HG03521 (cell line): ENCODE data around the gene EFHC2.
"Not testable (repeated sequence)": the region's sequence is repeated elsewhere in the genome, so short reads cannot be mapped to it uniquely, and the experiment has no call there.

ENCODE experiments used
- ATAC-seq: cut with Tn5 transposase; IDR thresholded peaks from one replicate; pipeline ENCODE4 v1.9.1; 2021; ENCODE audit warnings: mild to moderate bottlenecking, moderate library complexity; ENCODE audit not compliant: unreplicated experiment

Gene EFHC2

GRCh38 chrX:44303119-44303518 lies 40.4 kb downstream of the EFHC2 start:
- ATAC-seq = no peak

- ATAC-seq = no peak
Observed at GRCh38 chrX:44299177-44299576, 44.3 kb downstream of the EFHC2 start.

- ATAC-seq = no peak
Observed at GRCh38 chrX:44291468-44292092, 51.9 kb downstream of the EFHC2 start.

GRCh38 chrX:44290718-44291117 lies 52.8 kb downstream of the EFHC2 start:
- ATAC-seq = no peak

GRCh38 chrX:44282753-44283152 lies 60.7 kb downstream of the EFHC2 start:
- no peak for ATAC-seq

GRCh38 chrX:44280116-44280515 lies 63.4 kb downstream of the EFHC2 start:
- no peak for ATAC-seq

- no peak for ATAC-seq
Observed at GRCh38 chrX:44274096-44274495, 69.4 kb downstream of the EFHC2 start.

GRCh38 chrX:44267861-44268260 lies 75.6 kb downstream of the EFHC2 start:
- ATAC-seq = no peak

DNA sequence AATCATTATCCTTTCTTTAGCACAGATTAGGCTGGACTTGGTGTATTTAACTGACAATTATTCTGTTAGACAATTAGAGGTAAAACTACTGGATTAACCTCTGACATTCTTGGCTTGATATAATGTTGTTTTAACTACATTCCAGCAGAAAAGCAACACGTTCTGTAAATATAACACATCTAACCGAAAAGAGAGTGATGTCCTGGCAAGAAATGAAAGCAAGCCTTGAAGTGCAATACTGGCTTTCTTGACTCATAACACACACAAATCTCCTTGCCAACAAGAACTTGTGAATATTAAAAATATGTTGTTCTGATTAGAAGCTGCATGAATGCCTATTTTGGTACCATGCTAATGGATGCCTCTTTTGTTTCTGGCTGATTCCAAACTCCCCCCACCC lies 76.4 kb downstream of the EFHC2 start:
- ATAC-seq = no peak

DNA sequence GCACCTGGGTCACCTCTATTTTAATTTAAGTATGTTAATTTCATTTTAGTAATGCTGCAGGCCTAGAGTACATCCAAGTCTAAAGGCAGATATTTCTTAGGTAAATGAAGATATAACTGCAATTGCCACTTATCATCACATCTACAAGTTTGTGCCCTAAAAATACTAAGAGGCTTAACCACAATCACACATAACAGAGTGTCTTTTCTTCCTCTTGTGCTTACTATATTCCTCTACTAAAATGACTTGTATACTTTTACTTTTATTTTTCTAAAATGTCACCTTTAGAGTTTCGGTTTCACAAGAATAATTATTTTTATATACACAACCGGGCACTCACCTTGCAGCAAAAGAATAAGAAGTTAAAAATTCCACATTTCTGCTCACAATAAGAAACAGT lies 77.9 kb downstream of the EFHC2 start:
- no peak for ATAC-seq

- no peak for ATAC-seq
Observed at GRCh38 chrX:44264936-44265335, 78.5 kb downstream of the EFHC2 start.

DNA sequence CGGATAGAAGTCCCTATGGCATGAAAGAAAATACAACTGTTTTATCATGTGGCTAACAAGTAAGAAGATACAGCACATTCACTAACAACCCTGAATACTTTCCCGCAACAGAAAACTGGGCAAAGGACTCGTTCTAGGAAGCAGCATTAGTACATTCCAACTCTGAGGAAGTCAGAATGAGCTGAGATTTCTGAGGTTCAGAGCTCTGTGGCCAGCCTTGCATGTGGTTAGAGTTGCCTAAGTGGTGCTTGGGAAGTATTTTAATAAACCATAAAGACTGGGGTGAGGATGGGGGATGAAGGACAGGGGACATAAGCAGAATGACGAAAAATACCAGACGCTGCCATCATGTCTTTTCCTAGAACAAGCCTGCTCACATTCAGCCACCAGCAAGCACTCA lies 82.2 kb downstream of the EFHC2 start:
- no peak for ATAC-seq

DNA sequence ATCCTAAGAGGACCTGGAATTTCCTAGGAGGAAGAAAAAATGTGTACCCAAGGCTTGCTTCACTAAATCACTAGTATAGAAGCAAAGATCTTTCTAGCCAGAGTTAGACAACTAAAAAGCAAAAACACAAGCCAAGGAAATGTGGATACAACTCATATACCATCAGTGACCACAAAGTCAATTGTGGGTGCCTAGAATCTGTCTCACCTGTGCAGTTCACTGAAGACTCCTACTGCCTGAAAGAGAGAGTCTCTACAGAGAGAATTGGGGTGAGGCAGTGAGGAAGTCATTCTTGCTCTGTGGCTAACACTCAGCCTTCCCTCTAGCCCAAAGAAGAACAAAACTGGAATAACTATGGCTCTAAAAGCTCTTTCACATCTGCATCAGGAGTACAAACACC lies 82.9 kb downstream of the EFHC2 start:
- ATAC-seq = no peak

DNA sequence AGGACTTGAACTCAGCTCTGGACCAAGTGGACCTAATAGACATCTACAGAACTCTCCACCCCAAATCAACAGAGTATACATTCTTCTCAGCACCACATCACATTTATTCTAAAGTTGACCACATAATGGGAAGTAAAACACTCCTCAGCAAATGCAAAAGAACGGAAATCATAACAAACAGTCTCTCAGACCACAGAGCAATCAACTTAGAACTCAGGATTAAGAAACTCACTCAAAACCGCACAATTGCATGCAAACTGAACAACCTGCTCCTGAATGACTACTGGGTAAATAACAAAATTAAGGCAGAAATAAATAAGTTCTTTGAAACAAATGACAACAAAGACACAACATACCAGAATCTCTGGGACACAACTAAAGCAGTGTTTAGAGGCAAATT lies 87.7 kb downstream of the EFHC2 start:
- not testable (repeated sequence) for ATAC-seq

GRCh38 chrX:44253575-44253942 lies 89.9 kb downstream of the EFHC2 start:
- ATAC-seq = no peak

- not testable (repeated sequence) for ATAC-seq
Observed at GRCh38 chrX:44252688-44253574, 90.5 kb downstream of the EFHC2 start.

DNA sequence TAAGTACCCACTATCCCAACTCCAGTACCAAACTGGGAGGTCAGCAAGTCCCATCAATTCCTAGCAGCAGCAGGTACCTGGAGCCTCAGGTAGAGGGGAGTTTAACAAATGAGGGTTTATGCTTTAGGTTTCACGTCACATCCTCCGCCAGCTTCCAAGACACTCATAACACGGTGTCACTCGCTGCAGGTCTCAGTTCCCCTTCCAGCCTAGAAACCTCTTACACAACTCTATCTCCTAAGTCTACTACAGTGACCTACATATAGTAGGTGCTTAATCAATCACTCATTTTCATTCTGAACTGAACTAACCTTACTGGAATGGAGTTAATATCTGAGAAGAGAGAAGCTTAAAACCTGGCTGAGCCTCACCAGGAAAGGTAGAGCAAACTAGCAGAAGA lies 96.0 kb downstream of the EFHC2 start:
- ATAC-seq = no peak

- no peak for ATAC-seq
Observed at GRCh38 chrX:44246826-44247225, 96.6 kb downstream of the EFHC2 start.

- ATAC-seq = no peak
Observed at GRCh38 chrX:44245733-44246132, 97.7 kb downstream of the EFHC2 start.

DNA sequence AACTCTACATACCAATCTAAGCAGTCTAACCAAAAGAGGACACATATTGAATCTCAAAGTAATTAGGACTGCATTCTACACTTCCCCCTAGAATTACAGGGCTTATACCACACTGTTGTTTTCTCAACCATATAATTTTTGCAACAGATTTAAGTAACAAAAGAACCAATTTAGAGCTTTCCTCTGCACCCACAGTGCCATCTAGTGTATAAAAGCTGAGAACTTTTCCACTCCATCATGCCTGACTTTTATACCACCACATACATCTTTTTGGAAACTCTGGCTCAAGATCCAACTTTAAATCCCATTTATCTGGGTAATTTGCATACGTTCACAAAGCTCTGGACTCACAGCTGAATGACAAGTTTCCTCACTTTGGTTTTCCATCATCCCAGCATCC lies 99.5 kb downstream of the EFHC2 start:
- no peak for ATAC-seq

DNA sequence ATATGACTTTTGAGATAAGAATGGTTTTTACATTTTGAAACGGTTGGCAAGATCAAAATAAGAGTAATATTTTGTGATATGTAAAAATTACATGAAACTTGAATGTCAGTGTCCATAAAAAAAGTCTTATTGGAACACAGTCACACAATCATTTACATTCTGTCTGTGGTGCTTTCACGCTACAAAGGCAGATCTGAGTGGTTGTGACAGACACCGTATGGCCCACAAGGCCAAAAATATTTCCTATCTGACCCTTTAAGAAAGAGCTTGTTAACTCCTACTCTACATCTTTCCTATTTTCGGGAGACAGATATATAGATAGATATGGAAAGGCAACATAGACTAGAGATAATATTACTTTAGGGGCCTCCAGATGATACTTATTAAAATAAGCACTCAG lies 101.9 kb downstream of the EFHC2 start:
- no peak for ATAC-seq

- no peak for ATAC-seq
Observed at GRCh38 chrX:44240036-44240435, 103.4 kb downstream of the EFHC2 start.

DNA sequence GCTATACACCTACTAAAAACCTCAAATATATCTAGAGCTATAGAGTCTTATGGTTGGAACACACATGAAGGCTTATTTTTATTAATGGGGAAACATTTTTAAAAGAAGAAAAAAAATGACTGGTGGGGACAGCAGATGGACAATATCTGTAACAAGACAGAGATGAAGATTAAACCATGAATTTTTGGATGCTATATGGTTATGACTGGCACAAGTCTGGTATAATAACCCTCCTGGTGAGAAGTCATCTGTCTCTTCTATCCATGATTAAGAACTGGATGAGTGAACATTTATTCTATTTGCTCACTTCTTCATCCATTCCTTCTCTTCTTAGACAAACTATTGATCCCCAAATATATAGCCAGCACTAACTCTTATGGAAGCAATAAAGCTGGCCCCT lies 104.4 kb downstream of the EFHC2 start:
- ATAC-seq = no peak
